Central memory CD8-positive, alpha-beta T cell (primary cell): ENCODE measurements around the gene LDB3.

Experiments
- ATAC-seq: fragments of 150-1000 bp; cut with Tn5 transposase; replicated peaks from 2 replicates; pipeline ENCODE4 v1.10.0; 2022; ENCODE audit warnings: mild to moderate bottlenecking, moderate FRiP score, moderate number of reproducible peaks; ENCODE audit not compliant: poor library complexity, severe bottlenecking; ENCODE audit errors: extremely low read depth
- DNase-seq, 2 donors: peaks; one replicate each; pipeline ENCODE4 v3.0.0; 2021; ENCODE audit warnings: low spot score in 2 of 2
- H3K27ac Mint-ChIP-seq: one replicate; pipeline ENCODE4 v1.8.0; 2022; ENCODE audit warnings: low read depth, mild to moderate bottlenecking, moderate library complexity, mixed read lengths
- H3K27me3 Mint-ChIP-seq: one replicate; pipeline ENCODE4 v1.8.0; 2022; ENCODE audit warnings: mixed read lengths
- H3K36me3 Mint-ChIP-seq: one replicate; pipeline ENCODE4 v1.8.0; 2022; ENCODE audit warnings: mild to moderate bottlenecking, moderate library complexity, mixed read lengths; ENCODE audit not compliant: insufficient read depth
- H3K4me1 Mint-ChIP-seq: one replicate; pipeline ENCODE4 v1.8.0; 2022; ENCODE audit warnings: mixed read lengths
- H3K4me3 Mint-ChIP-seq: one replicate; pipeline ENCODE4 v1.8.0; 2022; ENCODE audit warnings: mild to moderate bottlenecking, moderate library complexity, mixed read lengths
- H3K9me3 Mint-ChIP-seq: one replicate; pipeline ENCODE4 v1.8.0; 2022; ENCODE audit warnings: mixed read lengths

LDB3 gene

DNA sequence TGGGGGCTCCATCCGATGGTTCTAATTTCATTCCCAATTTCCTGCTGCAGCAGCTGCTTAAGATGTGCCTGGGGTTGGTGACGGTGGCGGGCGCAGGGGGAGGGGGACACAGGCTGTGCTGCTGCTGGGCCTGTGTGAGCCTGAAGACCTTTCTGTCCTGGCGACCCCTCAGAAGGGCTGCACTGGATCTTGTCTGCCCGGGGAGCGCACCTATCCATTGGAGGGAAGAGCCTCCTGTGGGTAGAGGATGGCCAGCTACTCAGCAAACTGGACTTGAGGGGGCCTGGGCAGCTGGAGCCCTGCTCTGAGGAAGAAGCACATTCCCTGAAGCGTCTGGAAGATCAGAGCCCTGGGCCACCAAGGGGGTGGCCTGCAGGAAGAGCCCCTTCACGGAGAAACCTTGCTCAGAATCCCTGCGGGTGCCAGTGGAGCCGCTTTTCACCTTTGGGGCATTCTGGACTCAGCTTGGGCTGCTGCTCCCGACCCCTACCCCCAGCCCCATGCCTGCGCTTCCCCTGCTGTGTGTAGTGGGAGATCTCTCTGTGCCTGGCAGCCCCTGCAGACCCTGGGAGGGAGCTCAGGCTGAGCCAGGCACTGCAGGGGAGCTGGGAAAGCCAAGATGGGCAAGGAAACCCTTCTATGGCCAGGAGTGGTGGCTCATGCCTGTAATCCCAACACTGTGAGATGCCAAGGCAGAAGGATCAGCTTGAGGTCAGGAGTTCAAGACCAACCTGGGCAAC lies 17.8 kb downstream of the LDB3 start:
- H3K4me1 Mint-ChIP-seq: peaks cover 8% of the 10 kb centered on the region
- no peak overlapping the region for H3K27ac Mint-ChIP-seq
- no peak overlapping the region for H3K4me3 Mint-ChIP-seq
- DNase-seq (no peak), ATAC-seq (no peak)
- H3K27me3 Mint-ChIP-seq: peaks cover 31% of the 10 kb centered on the region
- H3K9me3 Mint-ChIP-seq: no peaks in the 10 kb centered on the region
- H3K36me3 Mint-ChIP-seq: peaks cover 2% of the 10 kb centered on the region

DNA sequence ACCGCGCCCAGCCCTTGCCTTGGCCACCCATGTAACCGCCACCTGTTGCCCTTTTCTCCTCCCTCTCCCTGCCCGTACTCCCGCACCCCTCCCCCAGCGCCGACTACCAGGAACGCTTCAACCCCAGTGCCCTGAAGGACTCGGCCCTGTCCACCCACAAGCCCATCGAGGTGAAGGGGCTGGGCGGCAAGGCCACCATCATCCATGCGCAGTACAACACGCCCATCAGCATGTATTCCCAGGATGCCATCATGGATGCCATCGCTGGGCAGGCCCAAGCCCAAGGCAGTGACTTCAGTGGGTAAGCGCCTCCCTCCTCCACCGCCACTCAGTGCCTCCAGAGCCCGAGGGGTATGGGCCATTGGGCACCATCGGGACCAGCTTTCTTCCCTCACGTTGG lies 18.7 kb downstream of the LDB3 start:
- H3K9me3 Mint-ChIP-seq: no peaks in the 10 kb centered on the region
- no peak overlapping the region for H3K4me3 Mint-ChIP-seq
- no peak overlapping the region for H3K27ac Mint-ChIP-seq
- DNase-seq: no peak
- H3K27me3 Mint-ChIP-seq: peaks cover 26% of the 10 kb centered on the region
- no peak for ATAC-seq
- H3K4me1 Mint-ChIP-seq: peaks cover 8% of the 10 kb centered on the region
- peaks cover 2% of the 10 kb centered on the region for H3K36me3 Mint-ChIP-seq

DNA sequence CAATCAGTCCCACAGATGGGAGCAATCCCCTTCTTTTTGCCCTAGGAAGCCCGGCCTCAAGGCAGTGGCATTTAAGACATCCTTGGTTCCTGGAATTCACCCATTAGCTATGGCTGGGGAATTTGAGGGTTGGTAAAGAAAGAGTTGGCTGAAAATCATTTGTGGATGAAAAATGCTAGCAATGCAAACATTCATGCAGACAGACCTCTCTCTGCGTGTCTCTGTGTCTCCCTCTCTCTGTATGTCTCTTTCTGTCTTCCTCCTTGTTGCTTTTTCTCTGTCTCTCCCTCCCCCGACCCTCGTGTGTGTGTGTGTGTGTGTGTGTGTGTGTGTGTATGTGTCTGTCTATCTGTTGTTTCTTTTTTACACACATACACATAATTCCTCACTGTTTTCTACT lies 19.4 kb downstream of the LDB3 start:
- Mint-ChIP-seq H3K4me3 (no peak overlapping the region), H3K9me3 (no peaks in the 10 kb centered on the region), H3K4me1 (peaks cover 8% of the 10 kb centered on the region), H3K27ac (no peak overlapping the region), H3K36me3 (peaks cover 2% of the 10 kb centered on the region), H3K27me3 (peaks cover 18% of the 10 kb centered on the region)
- ATAC-seq (no peak), DNase-seq (no peak)

DNA sequence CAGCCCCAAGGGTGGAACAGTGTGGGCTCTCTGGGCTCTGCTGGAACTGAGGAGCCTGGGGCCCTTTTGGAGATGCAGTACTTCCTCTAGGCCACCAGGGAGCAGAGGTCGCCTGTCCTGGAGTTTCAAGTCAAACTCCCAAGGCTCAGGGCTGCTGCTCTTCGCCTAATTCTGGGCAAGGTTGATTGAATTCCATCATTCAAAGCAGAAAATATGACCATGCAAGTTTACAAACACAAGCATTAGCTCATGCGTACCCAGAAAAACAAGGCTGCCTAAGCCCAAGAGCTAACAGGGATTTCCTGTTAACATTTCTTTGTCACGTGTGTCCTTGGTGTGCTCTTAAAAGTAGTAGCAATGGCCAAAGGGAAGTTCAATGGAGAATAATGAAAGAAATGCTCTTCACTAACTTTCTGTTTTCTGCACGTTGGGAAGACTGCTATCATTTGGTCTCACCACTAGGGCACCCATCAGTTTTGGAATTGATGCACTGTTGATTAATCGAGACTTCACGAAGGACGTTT lies 20.1 kb downstream of the LDB3 start:
- peaks cover 8% of the 10 kb centered on the region for H3K4me1 Mint-ChIP-seq
- H3K27ac Mint-ChIP-seq: no peak overlapping the region
- DNase-seq (peak in 1 of 2 donors; percentile 32), ATAC-seq (peak; percentile 63)
- H3K4me3 Mint-ChIP-seq: no peak overlapping the region
- H3K9me3 Mint-ChIP-seq: no peaks in the 10 kb centered on the region
- H3K36me3 Mint-ChIP-seq: peaks cover 2% of the 10 kb centered on the region
- peaks cover 11% of the 10 kb centered on the region for H3K27me3 Mint-ChIP-seq

DNA sequence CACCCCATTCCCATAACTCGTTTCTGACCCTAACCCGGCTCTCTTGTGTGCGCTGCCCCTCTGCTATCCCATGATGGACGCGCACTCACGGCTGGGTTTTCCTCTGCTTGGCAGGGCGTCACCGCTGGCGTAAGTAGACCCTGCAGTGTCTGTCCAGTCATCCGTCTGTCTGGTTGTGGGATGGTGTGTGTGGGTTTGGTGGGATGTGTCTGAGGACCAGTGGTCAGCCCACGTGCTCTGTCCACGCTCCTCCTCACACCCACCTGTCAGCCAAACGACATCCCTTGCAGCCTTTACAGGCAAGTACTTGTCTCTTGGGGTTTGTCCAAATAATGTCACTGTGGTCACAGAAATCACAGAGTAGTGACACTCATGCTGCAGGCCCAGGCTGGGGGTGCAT lies 20.8 kb downstream of the LDB3 start:
- no peak for ATAC-seq
- H3K4me3 Mint-ChIP-seq: no peak overlapping the region
- H3K36me3 Mint-ChIP-seq: peaks cover 2% of the 10 kb centered on the region
- no peaks in the 10 kb centered on the region for H3K9me3 Mint-ChIP-seq
- peaks cover 10% of the 10 kb centered on the region for H3K27me3 Mint-ChIP-seq
- peaks cover 13% of the 10 kb centered on the region for H3K4me1 Mint-ChIP-seq
- H3K27ac Mint-ChIP-seq: no peak overlapping the region
- DNase-seq: no peak

DNA sequence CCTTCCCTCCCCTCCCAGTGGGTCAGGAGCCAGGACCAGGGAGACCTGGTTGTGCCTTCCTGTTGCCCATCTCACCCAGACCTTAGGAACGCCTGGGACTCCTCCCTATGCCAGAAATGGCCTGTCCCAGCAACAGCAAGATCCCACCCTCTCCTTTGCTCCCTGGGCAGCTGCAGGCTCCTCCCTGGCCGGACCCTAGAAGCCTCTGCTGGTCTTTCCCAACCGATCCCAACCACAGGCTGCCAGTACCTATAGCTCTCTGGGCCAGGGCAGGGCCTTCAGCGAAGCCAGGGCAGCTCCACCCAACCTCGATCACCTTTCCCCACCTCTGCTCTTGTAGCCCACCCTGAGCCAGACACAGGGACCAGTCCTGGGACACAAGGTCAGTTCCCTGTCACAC lies 21.9 kb downstream of the LDB3 start:
- peaks cover 2% of the 10 kb centered on the region for H3K36me3 Mint-ChIP-seq
- H3K4me3 Mint-ChIP-seq: no peak overlapping the region
- DNase-seq (no peak), ATAC-seq (no peak)
- H3K27me3 Mint-ChIP-seq: peaks cover 8% of the 10 kb centered on the region
- H3K9me3 Mint-ChIP-seq: no peaks in the 10 kb centered on the region
- no peak overlapping the region for H3K27ac Mint-ChIP-seq
- H3K4me1 Mint-ChIP-seq: peaks cover 13% of the 10 kb centered on the region

DNA sequence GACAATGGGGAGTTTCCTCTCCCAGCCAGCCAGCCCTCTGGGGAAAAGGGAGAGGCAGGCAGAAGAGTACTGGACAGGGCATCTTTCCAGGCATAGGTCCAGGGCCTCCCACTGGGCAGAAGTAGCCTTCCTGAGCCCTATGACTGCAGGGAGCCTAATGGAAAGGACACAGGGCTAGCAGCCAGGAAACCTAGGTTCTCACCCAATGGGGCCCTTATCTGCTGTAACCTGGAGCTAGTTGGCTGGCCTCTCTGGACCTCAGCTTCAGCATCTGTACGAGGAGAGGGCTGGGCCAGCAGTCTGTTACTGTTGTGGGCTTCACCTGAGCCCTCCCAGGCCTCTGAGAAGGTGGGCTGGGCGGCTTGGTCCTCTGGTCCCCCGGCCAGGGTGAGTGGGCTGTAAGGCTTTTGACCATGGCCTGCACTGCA lies 22.4 kb downstream of the LDB3 start:
- peaks cover 13% of the 10 kb centered on the region for H3K4me1 Mint-ChIP-seq
- H3K27me3 Mint-ChIP-seq: peaks cover 3% of the 10 kb centered on the region
- ATAC-seq (no peak), DNase-seq (no peak)
- H3K4me3 Mint-ChIP-seq: no peak overlapping the region
- no peak overlapping the region for H3K27ac Mint-ChIP-seq
- H3K36me3 Mint-ChIP-seq: peaks cover 2% of the 10 kb centered on the region
- no peaks in the 10 kb centered on the region for H3K9me3 Mint-ChIP-seq

DNA sequence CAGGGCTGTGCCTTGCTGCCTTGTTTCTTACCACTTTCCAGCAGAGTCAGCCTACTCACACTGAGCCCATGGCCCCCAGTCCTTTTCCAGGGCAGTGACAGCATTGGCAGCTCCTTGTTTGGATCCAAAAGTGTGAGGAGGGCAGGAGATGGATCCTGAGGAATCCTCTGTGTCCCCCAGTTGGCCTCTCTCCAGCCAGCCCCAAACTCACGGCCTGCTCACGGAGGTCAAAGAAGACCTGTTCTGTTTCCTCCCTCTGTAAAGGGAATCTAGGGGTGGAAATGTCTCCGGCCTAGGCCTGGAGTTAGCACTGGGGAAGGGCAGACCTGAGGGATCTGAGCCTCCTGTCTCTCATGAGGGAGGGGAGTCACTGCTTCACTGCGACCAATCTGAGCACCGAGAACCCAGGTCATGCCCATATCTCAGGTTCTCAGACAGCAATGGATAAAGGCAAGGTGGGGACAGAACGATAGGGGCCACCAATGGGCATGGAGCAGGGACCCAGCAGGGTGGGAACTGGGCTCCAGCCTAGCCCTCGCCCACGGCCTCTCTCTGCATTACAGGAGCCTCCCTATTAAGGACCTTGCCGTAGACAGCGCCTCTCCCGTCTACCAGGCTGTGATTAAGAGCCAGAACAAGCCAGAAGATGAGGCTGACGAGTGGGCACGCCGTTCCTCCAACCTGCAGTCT lies 23.2 kb downstream of the LDB3 start:
- no peaks in the 10 kb centered on the region for H3K27me3 Mint-ChIP-seq
- H3K4me3 Mint-ChIP-seq: no peak overlapping the region
- no peaks in the 10 kb centered on the region for H3K36me3 Mint-ChIP-seq
- H3K9me3 Mint-ChIP-seq: no peaks in the 10 kb centered on the region
- H3K27ac Mint-ChIP-seq: no peak overlapping the region
- DNase-seq (no peak), ATAC-seq (no peak)
- H3K4me1 Mint-ChIP-seq: peaks cover 13% of the 10 kb centered on the region

DNA sequence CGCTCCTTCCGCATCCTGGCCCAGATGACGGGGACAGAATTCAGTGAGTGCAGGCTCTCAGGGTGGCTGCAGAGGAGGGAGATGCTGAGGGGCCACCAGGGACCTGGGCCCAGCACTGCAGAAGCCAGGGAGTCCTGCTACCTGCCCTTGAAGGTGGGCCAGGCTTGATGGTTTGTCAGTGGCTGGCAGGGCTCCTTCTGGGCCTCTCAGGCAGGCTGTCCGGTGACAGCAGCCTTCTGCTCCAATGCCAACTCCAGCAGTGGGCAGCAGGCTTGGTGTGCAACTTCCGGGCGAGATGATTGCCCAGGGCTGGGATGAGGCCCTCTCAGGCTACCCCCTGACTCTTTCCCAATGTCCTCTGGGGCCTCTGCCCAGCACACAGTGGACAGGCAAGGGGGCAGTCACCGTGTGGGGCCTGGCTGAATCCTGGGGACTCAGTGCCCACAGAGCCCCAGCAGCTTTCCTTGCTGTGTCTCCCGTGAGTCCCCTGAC lies 23.8 kb downstream of the LDB3 start:
- Mint-ChIP-seq H3K4me1 (peaks cover 13% of the 10 kb centered on the region), H3K27ac (no peak overlapping the region), H3K9me3 (no peaks in the 10 kb centered on the region), H3K36me3 (no peaks in the 10 kb centered on the region), H3K27me3 (no peaks in the 10 kb centered on the region), H3K4me3 (no peak overlapping the region)
- ATAC-seq (no peak), DNase-seq (no peak)

DNA sequence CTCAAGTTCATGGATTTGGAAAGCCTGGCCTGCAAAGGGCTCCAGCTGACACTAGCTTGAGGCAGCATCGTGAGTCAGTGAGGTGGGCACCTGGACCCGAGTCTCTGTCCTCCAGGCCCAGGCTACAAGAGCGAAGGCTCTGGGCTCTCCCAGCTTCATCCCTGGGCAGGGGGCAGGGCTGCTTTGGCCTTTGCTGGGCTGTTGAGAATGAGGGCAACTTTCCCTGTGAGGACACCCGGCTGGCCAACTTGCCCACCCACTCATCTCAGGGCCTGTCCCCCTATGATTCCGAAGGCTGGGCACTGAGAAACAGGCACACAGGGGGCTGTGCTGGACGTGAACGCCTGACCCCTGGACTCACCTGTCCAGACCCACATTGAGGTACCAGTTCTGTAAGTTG lies 24.4 kb downstream of the LDB3 start:
- H3K4me3 Mint-ChIP-seq: no peak overlapping the region
- peaks cover 13% of the 10 kb centered on the region for H3K4me1 Mint-ChIP-seq
- H3K9me3 Mint-ChIP-seq: no peaks in the 10 kb centered on the region
- no peak overlapping the region for H3K27ac Mint-ChIP-seq
- no peaks in the 10 kb centered on the region for H3K27me3 Mint-ChIP-seq
- H3K36me3 Mint-ChIP-seq: no peaks in the 10 kb centered on the region
- DNase-seq (no peak), ATAC-seq (no peak)

DNA sequence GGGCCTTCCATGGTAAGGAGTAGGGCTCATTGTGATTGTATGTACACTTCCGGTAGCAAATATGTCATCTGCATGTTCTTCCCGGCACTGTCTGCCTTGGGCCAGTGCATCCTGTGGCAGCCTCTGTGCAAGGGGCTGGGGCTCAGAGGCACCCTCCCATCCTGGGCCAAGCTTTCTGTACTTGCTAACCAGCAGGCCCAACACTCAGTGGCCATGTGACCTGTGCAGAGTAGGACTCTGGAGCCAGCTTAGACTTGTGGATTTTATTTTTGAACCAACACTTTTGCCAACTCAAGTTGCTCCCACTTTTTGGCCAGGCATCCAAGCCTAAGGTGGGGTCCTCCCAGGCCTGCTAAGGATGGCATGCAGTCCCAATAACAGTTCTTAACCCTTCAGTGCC lies 25.0 kb downstream of the LDB3 start:
- Mint-ChIP-seq H3K27ac (no peak overlapping the region), H3K27me3 (no peaks in the 10 kb centered on the region), H3K36me3 (no peaks in the 10 kb centered on the region), H3K4me3 (no peak overlapping the region), H3K4me1 (peaks cover 13% of the 10 kb centered on the region), H3K9me3 (no peaks in the 10 kb centered on the region)
- ATAC-seq (no peak), DNase-seq (no peak)

DNA sequence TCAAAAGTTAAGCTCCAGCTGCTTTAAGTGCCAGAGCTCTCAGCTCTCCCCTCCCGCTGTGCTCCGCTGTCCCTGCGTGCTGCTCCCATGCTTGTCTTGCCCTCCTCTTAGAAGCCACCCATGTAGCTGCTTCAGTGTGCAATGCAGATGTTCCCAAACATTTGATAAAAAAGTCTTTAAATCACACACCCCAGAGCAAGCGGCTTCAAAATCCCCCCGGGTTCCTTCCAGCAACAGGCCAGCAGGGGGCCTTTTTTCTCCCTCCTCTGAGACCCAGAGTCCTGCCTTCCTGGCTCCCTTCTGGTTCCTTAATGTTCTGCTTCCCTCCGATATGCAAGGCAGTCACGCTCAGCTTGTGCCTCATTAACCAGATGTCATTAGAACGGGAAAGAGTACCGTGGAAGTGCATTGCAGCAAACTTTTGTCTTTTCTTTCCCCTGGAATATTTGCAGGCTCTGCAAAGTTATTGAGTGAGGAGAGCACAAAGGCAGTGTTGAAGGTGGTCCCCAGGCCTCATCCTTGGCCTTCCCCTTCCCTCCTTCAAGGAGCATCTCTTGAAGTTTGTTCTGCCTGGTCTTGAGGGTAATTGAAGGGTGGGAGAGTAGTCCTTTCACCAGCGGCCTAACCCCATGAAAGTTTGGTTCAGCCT lies 25.5 kb downstream of the LDB3 start:
- ATAC-seq (no peak), DNase-seq (no peak)
- no peaks in the 10 kb centered on the region for H3K9me3 Mint-ChIP-seq
- no peaks in the 10 kb centered on the region for H3K27me3 Mint-ChIP-seq
- no peak overlapping the region for H3K4me3 Mint-ChIP-seq
- H3K4me1 Mint-ChIP-seq: peaks cover 10% of the 10 kb centered on the region
- H3K27ac Mint-ChIP-seq: no peak overlapping the region
- no peaks in the 10 kb centered on the region for H3K36me3 Mint-ChIP-seq
